IPS-NIHi7 (cell line): ENCODE results near the gene DHX16.
A peak's percentile ranks its signal among the peaks of the same experiment; 100 is the strongest.

Experiments used
- DNase-seq: peaks from one replicate; pipeline ENCODE4 v3.0.0; 2012; ENCODE audit warnings: mixed read lengths; ENCODE audit errors: extremely low spot score

DHX16 gene

GRCh38 chr6:30640481-30640880 is 32.3 kb downstream of the DHX16 start:
- DNase-seq: no peak

GRCh38 chr6:30635834-30636233 is 37.0 kb downstream of the DHX16 start:
- DNase-seq: no peak

DNA sequence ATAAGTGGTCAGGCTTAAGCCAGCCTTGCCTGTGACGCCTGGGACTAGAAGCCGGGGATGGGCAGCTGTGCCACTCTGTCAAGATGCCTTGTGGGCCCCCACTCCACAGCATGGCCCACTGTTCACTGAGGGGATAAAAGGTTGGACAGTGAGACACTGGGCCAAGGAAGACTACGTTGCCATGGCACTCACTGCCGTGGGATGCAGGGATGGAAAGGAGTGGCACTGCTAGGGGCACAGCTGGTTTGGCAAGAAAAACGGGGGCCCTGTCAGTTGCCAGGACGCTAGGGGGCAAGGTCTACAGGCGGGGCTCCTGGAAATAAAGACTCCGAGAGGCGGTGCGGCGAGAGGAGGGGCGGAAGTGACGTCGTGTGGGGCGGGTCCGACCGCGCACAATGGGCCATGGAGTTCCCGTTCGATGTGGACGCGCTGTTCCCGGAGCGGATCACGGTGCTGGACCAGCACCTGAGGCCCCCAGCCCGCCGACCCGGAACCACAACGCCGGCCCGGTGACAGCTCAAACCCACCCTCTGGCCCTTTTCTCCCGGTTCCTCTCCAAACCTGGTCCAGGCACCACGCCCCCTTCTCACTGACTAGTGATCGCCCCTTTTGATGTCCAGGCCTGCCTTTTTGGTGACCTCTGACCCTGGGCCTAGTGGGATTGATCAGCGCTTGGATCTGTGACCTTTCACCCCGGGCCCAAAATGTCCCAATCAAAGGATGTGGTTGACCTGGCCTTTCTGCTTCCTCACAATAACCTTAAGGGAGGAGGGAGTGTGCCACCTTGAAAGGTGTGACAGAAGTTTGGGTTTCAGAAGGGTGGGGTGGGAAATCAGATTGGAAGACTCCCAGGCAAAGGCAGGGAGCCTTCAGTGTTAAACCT is 46.1 kb downstream of the DHX16 start, which contains the start of gene ATAT1:
Gene ATAT1 (plus strand): TSS at position 391 of the 883 bp plus-strand sequence.
- peak; percentile 91 for DNase-seq

DNA sequence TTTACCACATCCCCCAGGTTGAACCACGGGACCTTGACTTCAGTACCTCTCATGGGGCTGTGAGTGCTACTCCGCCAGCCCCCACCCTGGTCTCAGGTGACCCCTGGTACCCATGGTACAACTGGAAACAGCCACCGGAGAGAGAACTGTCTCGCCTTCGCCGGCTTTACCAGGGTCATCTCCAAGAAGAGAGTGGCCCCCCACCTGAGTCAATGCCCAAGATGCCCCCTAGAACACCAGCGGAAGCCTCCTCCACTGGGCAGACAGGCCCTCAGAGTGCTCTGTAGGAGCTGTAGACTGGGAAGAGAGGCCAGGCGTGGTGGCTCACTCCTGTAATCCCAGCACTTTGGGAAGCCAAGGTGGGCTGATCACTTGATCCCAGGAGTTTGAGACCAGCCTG is 47.3 kb downstream of the DHX16 start:
- DNase-seq: no peak

DNA sequence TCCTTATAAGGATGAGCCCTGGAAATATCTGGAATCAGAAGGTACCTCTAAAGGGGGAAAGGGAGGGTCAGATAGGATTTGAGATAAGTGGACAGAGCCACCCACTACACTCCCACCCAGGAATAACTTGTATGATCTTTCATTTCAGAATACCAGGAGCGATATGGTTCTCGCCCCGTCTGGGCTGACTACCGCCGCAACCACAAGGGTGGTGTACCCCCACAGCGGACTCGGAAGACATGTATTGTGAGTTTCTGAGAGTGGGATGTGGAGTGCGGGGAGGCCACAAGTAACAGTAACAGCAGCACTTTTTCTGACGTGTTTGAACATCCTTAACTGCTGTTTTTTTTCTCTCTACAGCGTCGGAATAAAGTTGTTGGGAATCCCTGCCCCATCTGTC is 53.2 kb downstream of the DHX16 start:
- DNase-seq: no peak

DNA sequence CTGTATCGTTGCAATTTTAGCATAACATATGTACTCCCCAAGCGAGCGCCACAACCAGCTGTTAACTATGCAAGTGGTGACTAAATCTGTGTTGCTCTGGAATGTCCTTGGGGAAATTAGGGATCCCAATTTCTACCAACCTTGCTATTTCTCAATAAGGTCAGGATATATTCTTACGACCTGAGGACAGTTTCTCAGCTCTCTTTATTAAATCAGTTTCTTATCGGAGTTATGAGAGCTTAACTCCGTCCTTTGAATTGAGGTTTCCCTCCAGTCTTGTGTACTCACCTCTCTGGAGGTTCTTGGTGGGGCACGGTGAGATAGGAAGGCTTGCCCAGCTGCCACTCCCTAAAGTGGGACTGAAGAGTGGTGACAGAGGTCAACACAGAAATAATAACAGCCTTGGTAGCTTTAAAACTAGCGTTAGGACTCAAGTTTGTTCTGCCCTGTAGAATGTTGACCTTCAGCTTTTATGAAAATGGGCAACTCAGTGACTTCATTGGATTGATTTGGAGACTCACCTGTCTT is 54.5 kb downstream of the DHX16 start:
- no peak for DNase-seq

GRCh38 chr6:30617565-30618269 is 55.1 kb downstream of the DHX16 start, which contains the start of gene MRPS18B:
Gene MRPS18B, plus strand, starts transcription at chr6:30617840. Its CDS starts 26 bp downstream, at chr6:30617866.
- DNase-seq: peak; percentile 91

GRCh38 chr6:30616811-30617564 is 55.8 kb downstream of the DHX16 start, which contains the start of gene PPP1R10:
Gene PPP1R10, minus strand, starts transcription at chr6:30617243. Its CDS starts 7,299 bp downstream, at chr6:30609944.
- peak; percentile 94 for DNase-seq

- no peak for DNase-seq
Observed at GRCh38 chr6:30615958-30616810, 56.6 kb downstream of the DHX16 start.

GRCh38 chr6:30615219-30615957 is 57.4 kb downstream of the DHX16 start:
- peak; percentile 55 for DNase-seq

DNA sequence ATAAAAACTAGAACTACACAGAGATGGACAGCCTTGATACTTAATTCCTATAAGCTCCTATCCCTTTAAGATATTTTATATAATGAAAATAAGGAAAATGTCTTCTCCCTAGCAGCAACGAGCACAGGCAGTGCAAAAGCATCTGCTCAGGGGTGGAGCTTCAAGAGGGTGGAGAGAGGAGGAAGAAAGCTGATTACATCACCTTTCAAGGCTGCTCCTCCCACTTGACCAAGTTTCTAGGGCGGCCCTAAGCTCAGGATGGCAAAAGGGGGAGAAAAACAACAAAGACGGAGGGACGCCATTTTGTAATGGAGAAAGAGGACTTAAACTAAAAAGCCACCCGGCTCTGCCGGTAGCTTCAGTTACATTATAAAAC is 58.0 kb downstream of the DHX16 start:
- peak; percentile 81 for DNase-seq

GRCh38 chr6:30614044-30614842 is 58.6 kb downstream of the DHX16 start:
- DNase-seq: no peak

DNA sequence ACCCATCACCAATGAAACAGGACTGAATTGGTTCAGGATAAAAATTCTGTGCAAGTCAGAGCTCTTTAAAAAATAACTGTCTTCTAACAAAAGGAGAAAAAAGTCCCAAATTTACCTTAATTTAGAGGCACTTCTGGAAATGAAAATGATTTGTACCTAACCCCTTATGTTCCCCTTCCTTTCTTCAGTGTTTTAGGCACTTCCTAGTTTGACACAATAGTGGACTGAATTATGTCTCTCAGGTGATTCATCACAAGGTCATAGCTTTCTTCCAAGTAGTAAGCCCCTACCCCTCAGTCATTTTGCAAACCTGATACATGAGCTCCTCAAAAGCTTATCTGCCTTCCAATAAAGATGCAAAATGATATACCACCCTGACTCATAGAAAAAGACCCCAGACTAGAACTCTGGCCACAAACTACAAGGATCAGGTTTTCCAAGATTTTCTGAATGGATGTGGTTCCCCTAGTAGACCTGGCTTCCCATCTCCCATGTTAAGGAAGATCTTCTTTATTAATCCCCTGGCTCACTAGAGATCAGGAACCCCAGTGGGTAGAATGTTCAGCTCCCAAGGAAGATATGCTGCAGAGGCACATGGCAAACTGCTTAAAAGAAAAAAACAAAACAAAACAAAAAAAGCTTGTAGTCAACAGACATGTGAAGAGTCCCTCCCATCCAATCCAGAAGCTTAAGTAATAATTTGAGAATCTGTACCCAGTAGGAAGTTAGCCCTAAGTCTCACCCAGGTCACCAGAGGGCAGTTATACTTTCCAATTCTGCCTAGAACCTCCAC is 59.4 kb downstream of the DHX16 start:
- DNase-seq: no peak

DNA sequence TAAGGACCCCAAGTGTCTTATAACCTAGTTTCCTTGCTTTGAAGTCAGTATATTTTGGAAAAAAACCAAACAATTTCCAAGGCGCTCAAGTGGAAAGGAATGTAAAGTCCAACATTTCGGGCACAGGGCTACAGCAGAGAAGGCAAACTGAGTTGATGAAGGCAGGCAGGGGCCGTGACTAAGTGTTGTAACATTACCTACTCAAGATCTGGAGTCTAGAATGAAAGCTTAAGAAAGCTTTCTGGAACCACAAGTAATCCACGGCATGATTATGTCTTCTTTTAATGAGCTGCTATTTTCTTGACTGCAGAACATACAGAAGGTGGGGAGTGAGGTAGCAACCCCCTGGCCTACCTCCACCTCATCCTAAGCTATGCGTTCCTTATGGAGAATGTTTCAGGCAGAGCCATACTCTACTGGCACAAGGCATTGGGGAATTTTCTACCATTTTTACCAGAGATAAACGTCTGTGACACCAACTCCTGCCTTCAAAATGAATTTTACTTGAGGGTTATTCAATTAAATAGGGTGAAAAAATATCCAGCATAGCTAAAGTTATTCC is 60.0 kb downstream of the DHX16 start:
- DNase-seq: no peak

DNA sequence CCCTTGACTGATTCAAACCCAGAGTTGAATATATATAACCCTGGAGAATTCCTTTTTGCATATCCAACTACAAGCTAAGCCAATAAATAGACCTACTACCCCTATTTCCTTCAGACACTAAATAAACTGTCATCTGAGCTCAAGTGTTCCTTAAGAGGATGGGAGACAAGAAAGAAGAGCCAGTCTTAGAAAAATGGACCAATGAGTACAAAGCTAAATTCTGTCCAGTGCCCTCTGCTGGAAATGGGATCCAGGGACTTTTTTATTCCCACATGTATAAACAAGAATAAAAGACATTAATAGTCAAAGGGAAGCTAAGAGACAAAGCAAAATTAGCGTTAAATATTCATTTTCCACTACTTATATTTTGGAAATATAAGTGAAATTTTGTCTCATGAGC is 60.6 kb downstream of the DHX16 start:
- no peak for DNase-seq

GRCh38 chr6:30611856-30612194 is 61.0 kb downstream of the DHX16 start:
- DNase-seq: no peak

GRCh38 chr6:30611150-30611855 is 61.5 kb downstream of the DHX16 start:
- DNase-seq: no peak

DNA sequence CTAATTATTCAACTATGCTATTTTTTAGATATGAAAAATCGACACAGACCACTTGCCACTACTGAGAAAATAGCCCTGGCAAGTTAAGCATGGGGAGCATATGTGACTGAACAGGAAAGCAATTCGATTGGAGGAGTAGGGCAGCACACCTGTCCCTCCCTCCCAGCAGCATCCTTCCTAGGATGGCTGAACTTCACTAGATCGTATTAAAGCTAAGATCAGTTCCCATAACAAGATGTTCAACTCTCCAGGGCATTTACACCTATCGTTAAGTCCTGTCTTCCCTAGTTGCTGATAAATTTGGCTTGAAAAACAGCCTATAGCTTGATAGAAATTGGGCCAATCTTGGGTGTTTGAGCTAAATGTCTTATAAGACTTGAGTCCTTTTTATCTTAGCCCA is 62.7 kb downstream of the DHX16 start:
- DNase-seq: no peak
